ENCODE results near the gene ASTL. TPM values are rescaled to one million over a fixed set of nuclear protein-coding genes. Genes with fewer than 3 reads are reported as not detected.

Gene ASTL
- total RNA-seq, 2 donors from 2014 or later, result 0.31 to 0.45 TPM

GRCh38 chr2:96136129-96136720, 2.1 kb downstream of the ASTL start:
- intact Hi-C loops (cut with DNase I, micrococcal nuclease), result no loop called here
- DNase-seq (no peak), ATAC-seq (no peak)

DNA sequence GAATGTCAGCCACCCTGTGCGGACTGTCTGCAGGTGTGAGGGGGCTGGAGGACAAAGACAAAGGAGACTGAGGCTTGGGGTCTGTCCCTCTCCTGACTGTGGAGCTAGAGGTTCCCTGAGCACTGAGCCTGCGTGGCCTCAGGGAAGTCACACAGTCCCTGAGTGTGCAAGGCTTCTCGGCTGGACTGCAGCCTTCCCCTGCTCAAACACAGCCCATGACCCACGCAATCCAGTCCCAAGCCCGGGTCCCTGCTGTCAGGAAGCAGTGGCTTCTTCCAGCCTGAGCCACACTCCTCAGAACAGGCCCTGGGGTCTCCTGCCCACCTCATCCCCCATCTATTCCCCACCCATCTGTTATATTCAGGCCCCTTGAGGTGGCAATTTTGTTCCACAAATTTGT, 2.7 kb downstream of the ASTL start:
- DNase-seq, result no peak
- ATAC-seq, result no peak
- intact Hi-C loops (cut with DNase I, micrococcal nuclease), result no loop called here

DNA sequence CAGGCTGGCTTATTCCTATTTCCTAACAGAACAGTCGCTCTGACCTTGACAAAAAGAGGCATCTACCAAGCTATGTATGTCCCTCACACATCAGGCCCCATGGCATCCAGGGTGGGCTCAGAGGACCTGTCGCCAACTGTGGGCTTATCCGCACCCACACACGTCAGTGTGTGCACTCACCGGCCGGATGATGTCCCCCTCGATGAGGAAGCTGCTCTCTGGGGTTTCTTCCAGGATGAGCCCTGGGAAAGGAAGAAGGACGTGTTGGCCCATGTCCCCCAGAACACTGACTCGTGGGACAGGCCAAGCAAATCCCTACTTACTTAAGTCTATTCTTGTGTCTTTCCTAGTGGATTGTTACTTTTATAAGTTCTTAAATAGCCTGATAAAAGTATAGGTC, 3.1 kb downstream of the ASTL start:
- intact Hi-C loops (cut with DNase I, micrococcal nuclease), result no loop called here
- no peak for DNase-seq
- ATAC-seq, result no peak

DNA sequence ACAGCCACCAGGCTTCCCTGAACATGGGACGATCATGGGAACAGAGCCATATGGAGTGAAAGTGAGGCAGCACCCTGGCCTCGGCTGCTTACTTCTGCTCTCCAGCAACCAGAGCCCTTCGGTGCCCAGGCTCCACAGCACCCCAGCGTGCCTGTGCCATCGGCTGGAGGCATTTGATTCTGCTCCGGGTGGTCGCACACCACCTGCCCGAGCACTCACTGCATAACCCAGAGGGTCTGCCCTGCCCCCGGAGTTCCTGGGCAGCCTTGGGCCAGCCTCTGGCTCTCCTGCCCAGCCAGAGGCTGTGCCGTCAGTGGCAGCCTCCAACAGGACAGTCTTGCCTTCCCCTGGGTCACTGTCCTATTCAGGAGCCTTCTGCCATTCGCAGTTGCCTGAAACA, 3.9 kb downstream of the ASTL start:
- intact Hi-C loops (cut with DNase I, micrococcal nuclease), result no loop called here
- no peak for DNase-seq
- ATAC-seq, result no peak

- intact Hi-C loops (cut with DNase I, micrococcal nuclease), result no loop called here
- ATAC-seq, result no peak
- DNase-seq, result no peak
Observed at GRCh38 chr2:96131813-96132745, 6.2 kb downstream of the ASTL start.

DNA sequence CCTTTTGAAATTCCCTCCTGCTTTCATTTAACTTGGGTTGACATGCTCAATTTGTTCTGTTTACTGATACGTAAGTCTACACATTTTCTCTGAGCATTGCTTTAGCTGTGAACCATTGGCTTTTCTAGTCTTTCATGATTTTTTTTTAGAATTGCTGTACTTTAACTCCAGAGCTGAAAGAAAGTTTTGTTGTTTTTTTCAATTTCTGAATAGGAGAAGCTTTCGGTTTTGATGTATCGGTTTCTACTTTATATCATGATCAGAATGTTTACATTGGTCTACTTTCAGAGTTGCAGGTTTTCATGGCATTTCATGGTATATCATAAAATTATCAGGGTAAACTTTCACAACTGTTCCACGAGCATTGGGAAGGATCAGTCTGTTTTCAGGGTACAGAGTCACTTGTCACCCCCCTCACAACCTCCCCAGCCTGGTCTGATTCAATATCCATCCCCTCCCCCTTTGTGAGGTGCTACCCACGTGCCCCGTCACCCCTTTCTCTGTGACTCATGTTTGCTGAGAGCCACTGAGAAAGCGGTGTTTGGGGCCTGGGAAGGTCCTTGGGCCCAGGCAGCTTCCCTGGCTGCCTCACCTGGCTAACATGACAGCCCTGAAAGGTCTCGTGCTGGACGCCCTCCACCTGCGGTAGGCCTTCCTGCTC, 7.0 kb downstream of the ASTL start:
- ATAC-seq (no peak), DNase-seq (no peak)
- intact Hi-C loops (cut with DNase I, micrococcal nuclease), result no loop called here

DNA sequence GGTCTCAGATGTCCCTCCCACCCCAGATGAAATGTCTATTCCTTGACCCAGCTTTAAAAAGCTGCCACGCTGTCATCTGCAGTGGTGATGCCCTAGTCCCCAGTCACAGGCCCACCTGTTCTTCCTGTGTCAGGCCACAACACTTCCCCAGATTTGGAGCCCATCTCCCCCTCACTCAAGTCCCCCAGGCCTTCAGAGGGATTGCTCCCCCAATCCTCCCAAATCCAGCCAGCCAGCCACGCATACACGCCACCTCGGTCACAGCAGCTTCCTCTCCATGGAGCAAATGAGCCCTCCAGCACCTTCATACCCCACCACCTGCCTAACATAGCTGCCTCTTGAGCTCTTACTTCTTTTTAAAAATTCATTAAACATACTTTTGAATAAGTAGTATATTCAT, 7.8 kb downstream of the ASTL start:
- ATAC-seq (no peak), DNase-seq (no peak)
- intact Hi-C loops (cut with DNase I, micrococcal nuclease), result no loop called here

GRCh38 chr2:96129528-96130120, 8.7 kb downstream of the ASTL start:
- DNase-seq (no peak), ATAC-seq (no peak)
- intact Hi-C loops (cut with DNase I, micrococcal nuclease), result no loop called here

- DNase-seq (no peak), ATAC-seq (no peak)
- intact Hi-C loops (cut with DNase I, micrococcal nuclease), result no loop called here
Observed at GRCh38 chr2:96128456-96128855, 9.8 kb downstream of the ASTL start.

DNA sequence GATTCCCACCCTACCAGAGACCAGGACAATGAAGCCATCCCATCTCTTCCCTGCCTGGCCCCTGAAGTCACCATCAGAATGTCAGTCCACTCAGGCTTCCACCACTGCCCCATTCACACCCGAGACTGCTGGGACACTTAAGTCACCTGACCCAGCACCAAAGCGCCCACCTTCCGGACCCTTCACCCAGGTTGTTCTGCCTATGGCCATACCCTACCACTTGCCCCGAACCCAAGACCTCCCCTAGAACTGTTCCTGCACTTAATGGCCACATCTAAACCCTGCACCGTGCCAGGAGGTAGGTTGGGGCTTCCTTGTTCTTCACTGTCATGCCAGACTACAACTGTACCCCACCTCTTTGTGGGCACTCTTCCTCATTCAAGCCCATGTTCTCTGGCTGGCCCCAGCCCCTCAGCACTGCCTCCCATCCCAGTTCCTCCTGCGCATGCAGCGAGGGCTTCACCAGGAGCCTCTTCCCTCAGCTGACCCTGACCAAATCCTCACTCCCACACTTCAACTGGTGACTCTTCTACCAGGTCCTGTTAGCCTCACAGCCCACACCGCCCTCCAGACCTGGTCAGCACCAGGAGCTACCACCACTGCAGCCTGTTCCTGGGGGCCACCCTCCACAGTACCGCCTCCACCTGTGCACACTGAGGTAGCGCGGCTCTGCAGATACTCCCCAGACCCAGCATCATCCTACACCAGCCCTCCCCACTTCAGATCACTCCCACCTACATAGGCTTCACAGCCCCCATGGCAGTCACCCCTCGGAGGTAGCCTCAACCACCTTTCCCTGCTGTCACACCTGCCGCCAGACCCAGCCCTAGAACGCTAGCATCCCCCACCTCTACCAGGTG, 13.7 kb downstream of the ASTL start:
- no peak for DNase-seq
- intact Hi-C loops (cut with DNase I, micrococcal nuclease), result no loop called here
- no peak for ATAC-seq

DNA sequence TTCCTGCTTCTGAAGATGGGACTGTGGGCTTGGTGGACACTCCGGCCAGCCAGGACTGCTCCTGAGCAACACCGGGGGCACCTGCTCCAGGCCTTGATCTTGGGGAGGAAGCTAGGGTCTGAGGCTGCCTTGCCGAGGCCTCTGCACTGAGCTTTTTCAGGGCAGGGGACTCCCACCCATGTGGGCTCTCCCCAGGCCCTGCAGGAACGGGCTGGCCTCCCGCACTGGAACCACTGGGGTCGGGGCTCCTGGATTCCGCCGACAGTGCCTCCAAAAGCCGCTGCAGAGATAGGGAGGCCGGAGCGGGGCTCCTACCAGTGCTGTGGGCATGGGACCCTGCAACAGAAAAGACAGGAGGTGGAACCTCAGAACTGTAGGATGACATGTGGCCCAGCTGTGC, 14.4 kb downstream of the ASTL start:
- DNase-seq, result no peak
- intact Hi-C loops (cut with DNase I, micrococcal nuclease), result no loop called here

GRCh38 chr2:96123290-96123689, 15.0 kb downstream of the ASTL start:
- intact Hi-C loops (cut with DNase I, micrococcal nuclease), result no loop called here
- no peak for ATAC-seq
- no peak for DNase-seq

More for the DNA sequence above, 14.4 kb downstream of the ASTL start:
- no peak for ATAC-seq

DNA sequence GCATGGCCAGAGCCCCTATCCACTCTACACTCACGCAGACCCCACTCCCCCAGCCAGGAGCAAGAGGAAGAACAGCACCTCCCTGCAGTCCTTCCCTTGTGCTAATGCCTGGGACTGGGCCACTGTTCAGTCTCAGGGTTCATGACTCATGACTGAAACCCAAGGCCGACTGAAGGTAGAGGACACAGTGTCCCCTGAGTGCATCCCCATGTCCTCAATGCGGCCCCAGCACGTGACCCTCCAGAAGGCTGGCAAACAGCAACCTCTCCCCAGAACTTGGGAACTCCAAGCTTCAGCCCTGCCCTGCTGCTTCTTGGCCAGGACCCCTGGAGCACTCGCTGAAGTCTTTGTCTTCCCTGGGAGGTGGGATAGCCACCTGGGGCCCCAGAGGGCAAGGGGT, 15.9 kb downstream of the ASTL start:
- no peak for ATAC-seq
- DNase-seq, result no peak
- intact Hi-C loops (cut with DNase I, micrococcal nuclease), result no loop called here

DNA sequence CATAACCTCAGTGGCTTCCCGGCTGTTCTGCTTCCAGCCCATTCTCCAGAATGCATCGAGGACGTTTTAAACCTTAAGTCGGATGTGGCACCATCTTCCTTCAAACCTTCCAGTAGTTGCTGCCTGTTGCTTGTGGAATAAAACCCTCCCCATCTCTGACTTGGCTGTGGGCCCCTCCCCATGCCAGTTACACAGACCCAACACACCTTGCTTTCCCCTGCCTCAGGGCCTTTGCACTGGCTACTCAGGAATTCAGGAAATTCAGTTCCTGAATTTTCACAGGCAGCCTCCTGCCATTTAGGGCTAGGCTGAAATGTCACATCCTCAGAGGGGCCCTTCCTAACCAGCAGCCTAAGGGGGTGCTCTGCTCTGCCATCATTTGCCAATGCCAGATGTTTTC, 16.9 kb downstream of the ASTL start:
- intact Hi-C loops (cut with DNase I, micrococcal nuclease), result no loop called here
- no peak for DNase-seq
- no peak for ATAC-seq

- DNase-seq (no peak), ATAC-seq (no peak)
- intact Hi-C loops (cut with DNase I, micrococcal nuclease), result no loop called here
Observed at GRCh38 chr2:96120991-96121390, 17.3 kb downstream of the ASTL start.

DNA sequence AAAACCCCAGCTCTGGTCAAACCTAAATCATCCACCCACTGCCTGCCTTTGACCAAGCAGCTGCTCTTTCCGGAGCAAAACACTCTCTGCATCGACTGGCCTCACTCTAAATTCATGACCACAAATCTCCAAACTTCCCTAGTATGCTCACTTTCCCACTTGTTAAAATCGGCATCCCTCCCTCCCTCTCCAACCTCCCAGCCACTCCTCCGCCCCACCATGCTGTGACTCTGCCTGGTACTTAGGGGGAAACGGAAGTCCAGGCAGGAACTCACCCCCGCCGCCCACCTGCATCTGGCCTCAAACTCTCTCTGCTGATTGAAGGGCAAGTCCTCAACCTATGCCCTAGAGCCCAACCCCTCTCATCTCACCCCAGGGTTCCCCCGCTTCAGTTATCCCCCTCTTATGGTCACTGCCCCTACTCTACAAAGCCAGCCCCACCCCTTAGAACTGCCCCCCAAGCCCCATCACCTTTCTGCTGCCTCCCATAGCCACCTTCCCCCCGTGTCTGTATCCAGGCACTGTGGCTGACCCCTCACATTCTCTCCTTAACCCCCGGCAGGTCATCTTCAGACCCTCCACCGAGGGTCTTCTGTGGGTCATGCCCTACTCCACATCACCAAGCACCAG, 18.1 kb downstream of the ASTL start:
- intact Hi-C loops (cut with DNase I, micrococcal nuclease), result no loop called here
- no peak for ATAC-seq
- no peak for DNase-seq

GRCh38 chr2:96119389-96119751, 18.9 kb downstream of the ASTL start:
- no peak for ATAC-seq
- intact Hi-C loops (cut with DNase I, micrococcal nuclease), result no loop called here
- no peak for DNase-seq

GRCh38 chr2:96118698-96119388, 19.5 kb downstream of the ASTL start:
- ATAC-seq, result no peak
- intact Hi-C loops (cut with DNase I, micrococcal nuclease), result no loop called here
- peak in 1 of 2 donors; percentile 21 for DNase-seq

Measured in left colon (tissue), 2 donors.